Esophagus muscularis mucosa (tissue), 4 donors: ENCODE measurements around the gene GIGYF1.

Experiments
- EP300 ChIP-seq: sonication (generic); formaldehyde crosslinking; IDR thresholded peaks from one replicate; pipeline ENCODE4 v1.6.1; 2017; ENCODE audit warnings: antibody characterized with exemption
- POLR2AphosphoS5 ChIP-seq, 2 donors: sonication (generic); formaldehyde crosslinking; IDR thresholded peaks; one replicate each; pipeline ENCODE4 v1.6.1; 2017; ENCODE audit warnings: antibody characterized with exemption in 2 of 2
- TF ChIP-seq, protein P1 (sequence below), 3 experiments: fragments of 200-600 bp in 2 of 3; fragments of 450-650 bp in 1 of 3; sonication (generic) in 2 of 3; IDR thresholded peaks; one replicate each; pipeline ENCODE4 v1.5.1; 2017 to 2019; ENCODE audit warnings: antibody characterized with exemption in 3 of 3, mild to moderate bottlenecking in 2 of 3, moderate library complexity in 1 of 3

DNA sequence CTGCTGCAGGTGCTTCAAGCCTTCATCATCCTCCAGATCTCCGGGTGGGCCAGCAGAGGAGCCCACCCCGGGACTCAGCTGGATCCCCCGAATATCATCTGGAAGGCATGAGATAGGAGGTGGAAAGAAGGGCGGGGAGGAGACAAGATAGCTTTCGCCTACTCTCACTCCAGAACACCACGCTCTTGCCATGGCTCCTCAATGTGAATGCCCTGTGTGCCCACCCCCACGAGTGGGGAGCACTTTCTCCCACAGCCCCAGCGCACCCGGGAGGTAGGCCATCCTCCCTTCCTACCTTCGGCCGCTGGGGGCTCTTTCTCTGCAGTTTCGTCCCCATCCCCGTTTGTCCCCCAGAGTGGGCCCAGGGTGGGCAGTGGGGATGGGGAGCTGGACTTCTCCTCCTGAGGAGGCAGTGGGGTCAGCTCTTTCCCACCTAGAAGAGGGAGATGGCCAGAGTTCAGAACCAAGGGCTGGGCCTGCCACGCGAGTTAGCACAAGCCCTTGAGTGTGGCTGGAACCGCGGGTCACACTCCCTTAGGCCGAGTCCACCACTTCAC is 8.9 kb downstream of the GIGYF1 start:
- TF ChIP-seq, protein P1, sequence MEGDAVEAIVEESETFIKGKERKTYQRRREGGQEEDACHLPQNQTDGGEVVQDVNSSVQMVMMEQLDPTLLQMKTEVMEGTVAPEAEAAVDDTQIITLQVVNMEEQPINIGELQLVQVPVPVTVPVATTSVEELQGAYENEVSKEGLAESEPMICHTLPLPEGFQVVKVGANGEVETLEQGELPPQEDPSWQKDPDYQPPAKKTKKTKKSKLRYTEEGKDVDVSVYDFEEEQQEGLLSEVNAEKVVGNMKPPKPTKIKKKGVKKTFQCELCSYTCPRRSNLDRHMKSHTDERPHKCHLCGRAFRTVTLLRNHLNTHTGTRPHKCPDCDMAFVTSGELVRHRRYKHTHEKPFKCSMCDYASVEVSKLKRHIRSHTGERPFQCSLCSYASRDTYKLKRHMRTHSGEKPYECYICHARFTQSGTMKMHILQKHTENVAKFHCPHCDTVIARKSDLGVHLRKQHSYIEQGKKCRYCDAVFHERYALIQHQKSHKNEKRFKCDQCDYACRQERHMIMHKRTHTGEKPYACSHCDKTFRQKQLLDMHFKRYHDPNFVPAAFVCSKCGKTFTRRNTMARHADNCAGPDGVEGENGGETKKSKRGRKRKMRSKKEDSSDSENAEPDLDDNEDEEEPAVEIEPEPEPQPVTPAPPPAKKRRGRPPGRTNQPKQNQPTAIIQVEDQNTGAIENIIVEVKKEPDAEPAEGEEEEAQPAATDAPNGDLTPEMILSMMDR (IDR thresholded peaks at IDR 0.05): no peak
- TF ChIP-seq POLR2AphosphoS5 (IDR thresholded peaks at IDR 0.05) (no peak), EP300 (no peak)
